ENCODE measurements around the gene NKG7.

- no peak for TF ChIP-seq CTCF (conservative IDR thresholded peaks at IDR 0.05; ENCODE audit: low read depth, low read length)
- TF ChIP-seq EZH2 (IDR thresholded peaks at IDR 0.05; ENCODE audit: low read length, unreplicated experiment), result no peak
Observed at GRCh38 chr19:51377422-51377821, 5.0 kb upstream of the NKG7 start.

Data from PC-3 (cell line).